ENCODE results near the gene FOXP1. TPM values are rescaled to one million over a fixed set of nuclear protein-coding genes. Genes with fewer than 3 reads are reported as not detected.
A peak's percentile ranks its signal among the peaks of the same experiment; 100 is the strongest.

The FOXP1 gene
- total and polyA plus RNA-seq, 9 of the 15 experiments (the other 6 are each of a cell fraction or from before 2014, with no cell fraction given) = 7.7 to 34.5 (median 13.7) TPM

DNA sequence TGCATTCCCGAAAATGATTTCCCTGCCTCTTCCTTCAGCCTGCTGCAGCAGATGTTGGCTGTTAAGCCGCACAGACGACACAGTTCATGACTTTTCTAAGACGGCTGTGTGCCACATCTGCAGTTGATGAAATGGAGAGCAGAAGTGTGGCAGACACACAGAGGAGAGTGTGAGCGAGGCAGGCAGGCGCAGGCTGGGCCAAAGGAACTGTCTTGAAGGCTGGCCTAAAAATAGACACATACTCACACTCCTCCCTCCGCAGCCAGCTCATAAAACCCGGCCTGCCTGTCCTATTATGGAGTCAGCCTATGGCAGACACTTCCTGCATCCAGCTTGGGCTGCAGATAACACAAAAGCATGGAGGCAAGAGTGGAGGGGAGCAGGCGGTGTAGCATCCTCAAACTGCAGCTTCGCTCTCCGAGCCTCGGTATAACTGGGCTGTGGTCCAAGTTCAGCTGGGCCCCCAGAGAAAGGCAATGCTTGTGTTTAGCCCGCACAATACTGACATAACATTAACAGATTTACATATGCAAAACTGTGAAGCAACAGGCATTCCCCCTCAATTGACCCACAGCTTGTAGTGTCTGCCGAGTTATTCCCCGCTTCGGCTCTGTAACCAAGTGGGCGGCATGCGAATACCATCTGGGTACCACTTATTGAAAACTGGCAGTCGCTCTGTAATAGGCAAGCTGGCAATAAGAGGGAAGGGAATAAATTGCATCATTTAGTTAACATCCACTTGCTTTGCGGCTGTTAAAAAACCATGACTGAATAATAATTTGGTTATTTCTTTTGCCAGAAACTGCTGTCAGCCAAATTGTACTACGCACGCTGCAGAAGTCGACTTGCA lies 40.8 kb downstream of the FOXP1 start (continued):
- TF ChIP-seq, protein P1, sequence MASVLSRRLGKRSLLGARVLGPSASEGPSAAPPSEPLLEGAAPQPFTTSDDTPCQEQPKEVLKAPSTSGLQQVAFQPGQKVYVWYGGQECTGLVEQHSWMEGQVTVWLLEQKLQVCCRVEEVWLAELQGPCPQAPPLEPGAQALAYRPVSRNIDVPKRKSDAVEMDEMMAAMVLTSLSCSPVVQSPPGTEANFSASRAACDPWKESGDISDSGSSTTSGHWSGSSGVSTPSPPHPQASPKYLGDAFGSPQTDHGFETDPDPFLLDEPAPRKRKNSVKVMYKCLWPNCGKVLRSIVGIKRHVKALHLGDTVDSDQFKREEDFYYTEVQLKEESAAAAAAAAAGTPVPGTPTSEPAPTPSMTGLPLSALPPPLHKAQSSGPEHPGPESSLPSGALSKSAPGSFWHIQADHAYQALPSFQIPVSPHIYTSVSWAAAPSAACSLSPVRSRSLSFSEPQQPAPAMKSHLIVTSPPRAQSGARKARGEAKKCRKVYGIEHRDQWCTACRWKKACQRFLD (CRISPR knock-in tag; IDR thresholded peaks at IDR 0.05) = 0 out of 2 replicates have a peak, but pooled peaks have one; percentile 52
- TF ChIP-seq CEBPG (CRISPR knock-in tag; IDR thresholded peaks at IDR 0.05) (0 out of 2 replicates have a peak, but pooled peaks have one; percentile 7), CEBPG (tag; conservative IDR thresholded peaks at IDR 0.05 in 1 of 2, IDR thresholded peaks at IDR 0.05 in 1 of 2) (peak; percentile 48 to 54; a peak in 2 of 4 replicates), CTBP1 (IDR thresholded peaks at IDR 0.05; ENCODE audit: borderline replicate concordance) (peak; percentile 61; the same call in 1 of the 2 replicates), NBN (IDR thresholded peaks at IDR 0.05; ENCODE audit: low read depth) (peak; percentile 65; the same call in 1 of the 2 replicates), NCOR1 (IDR thresholded peaks at IDR 0.05) (0 out of 2 replicates have a peak, but pooled peaks have one; percentile 32), MEF2A (IDR thresholded peaks at IDR 0.05; ENCODE audit: control insufficient read depth, low read depth, low read length) (peak; percentile 94), ZNF121 (CRISPR knock-in tag; conservative IDR thresholded peaks at IDR 0.05) (peak; percentile 34), GATA2 (CRISPR knock-in tag; IDR thresholded peaks at IDR 0.05) (peak; percentile 32; the same call in 1 of the 2 replicates), SMAD1 (IDR thresholded peaks at IDR 0.05; ENCODE audit: low read depth, low read length, partially characterized antibody) (no peak)
- TF ChIP-seq, protein P2, sequence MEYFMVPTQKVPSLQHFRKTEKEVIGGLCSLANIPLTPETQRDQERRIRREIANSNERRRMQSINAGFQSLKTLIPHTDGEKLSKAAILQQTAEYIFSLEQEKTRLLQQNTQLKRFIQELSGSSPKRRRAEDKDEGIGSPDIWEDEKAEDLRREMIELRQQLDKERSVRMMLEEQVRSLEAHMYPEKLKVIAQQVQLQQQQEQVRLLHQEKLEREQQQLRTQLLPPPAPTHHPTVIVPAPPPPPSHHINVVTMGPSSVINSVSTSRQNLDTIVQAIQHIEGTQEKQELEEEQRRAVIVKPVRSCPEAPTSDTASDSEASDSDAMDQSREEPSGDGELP (CRISPR knock-in tag; IDR thresholded peaks at IDR 0.05; ENCODE audit: borderline replicate concordance) = peak; percentile 62; the same call in 1 of the 2 replicates
- TF ChIP-seq, protein P3, sequence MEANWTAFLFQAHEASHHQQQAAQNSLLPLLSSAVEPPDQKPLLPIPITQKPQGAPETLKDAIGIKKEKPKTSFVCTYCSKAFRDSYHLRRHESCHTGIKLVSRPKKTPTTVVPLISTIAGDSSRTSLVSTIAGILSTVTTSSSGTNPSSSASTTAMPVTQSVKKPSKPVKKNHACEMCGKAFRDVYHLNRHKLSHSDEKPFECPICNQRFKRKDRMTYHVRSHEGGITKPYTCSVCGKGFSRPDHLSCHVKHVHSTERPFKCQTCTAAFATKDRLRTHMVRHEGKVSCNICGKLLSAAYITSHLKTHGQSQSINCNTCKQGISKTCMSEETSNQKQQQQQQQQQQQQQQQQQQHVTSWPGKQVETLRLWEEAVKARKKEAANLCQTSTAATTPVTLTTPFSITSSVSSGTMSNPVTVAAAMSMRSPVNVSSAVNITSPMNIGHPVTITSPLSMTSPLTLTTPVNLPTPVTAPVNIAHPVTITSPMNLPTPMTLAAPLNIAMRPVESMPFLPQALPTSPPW (CRISPR knock-in tag; IDR thresholded peaks at IDR 0.05) = peak; percentile 24; the same call in 1 of the 2 replicates
- TF ChIP-seq, protein P4, sequence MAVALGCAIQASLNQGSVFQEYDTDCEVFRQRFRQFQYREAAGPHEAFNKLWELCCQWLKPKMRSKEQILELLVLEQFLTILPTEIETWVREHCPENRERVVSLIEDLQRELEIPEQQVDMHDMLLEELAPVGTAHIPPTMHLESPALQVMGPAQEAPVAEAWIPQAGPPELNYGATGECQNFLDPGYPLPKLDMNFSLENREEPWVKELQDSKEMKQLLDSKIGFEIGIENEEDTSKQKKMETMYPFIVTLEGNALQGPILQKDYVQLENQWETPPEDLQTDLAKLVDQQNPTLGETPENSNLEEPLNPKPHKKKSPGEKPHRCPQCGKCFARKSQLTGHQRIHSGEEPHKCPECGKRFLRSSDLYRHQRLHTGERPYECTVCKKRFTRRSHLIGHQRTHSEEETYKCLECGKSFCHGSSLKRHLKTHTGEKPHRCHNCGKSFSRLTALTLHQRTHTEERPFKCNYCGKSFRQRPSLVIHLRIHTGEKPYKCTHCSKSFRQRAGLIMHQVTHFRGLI (CRISPR knock-in tag; IDR thresholded peaks at IDR 0.05) = no peak
